Fibroblast of skin of abdomen (primary cell): ENCODE measurements around the gene UBE2E2.

Experiments used
- DNase-seq: peaks from one replicate; pipeline ENCODE4 v3.0.0-alpha.2; 2013

UBE2E2 gene

DNA sequence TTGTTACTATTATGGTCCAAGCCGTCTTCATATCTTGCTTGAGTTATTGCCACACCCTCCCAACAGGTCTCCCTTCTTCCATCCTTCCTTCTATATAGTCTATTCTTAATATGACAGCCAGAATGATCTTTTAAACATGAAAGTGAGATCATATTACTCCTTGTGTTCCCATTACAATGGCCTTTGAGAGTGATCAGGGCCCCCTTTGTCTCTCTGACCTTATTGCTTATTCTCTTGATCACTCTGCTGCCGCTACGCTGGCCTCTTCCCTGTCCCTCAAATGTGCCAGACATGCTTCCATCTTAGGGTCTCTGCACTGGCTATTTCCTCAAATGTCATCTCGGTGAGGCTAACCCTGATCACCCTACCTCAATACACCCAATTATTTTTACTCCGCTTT, 38.1 kb downstream of the UBE2E2 start:
- no peak for DNase-seq

GRCh38 chr3:23242106-23242505, 39.0 kb downstream of the UBE2E2 start:
- no peak for DNase-seq

- DNase-seq: no peak
Measured at GRCh38 chr3:23244324-23245041, 41.4 kb downstream of the UBE2E2 start.

GRCh38 chr3:23246651-23247050, 43.5 kb downstream of the UBE2E2 start:
- DNase-seq: no peak

DNA sequence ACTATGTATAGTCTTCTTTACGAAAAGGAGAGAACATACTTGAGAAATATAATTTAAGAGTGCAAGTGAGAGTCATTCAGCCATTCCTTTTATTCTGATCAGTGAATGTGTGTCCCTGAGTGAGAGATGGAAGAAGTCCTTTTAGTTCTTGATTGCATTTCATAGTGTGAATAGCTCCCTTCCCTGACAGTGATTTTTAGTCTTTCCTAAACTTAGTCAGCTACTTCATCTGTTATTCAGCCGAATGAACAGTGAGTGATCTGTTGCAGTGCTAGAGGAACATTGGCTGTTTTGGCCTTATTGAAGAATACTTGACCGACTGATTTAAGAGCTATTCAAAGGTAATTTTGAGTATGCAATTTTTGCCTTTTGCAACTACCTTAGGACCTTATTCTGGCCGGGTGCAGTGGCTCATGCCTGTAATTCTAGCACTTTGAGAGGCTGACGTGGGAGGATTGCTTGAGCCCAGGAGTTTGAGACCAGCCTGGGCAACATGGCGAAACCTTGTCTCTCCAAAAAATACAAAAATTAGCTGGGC, 45.5 kb downstream of the UBE2E2 start:
- no peak for DNase-seq

DNA sequence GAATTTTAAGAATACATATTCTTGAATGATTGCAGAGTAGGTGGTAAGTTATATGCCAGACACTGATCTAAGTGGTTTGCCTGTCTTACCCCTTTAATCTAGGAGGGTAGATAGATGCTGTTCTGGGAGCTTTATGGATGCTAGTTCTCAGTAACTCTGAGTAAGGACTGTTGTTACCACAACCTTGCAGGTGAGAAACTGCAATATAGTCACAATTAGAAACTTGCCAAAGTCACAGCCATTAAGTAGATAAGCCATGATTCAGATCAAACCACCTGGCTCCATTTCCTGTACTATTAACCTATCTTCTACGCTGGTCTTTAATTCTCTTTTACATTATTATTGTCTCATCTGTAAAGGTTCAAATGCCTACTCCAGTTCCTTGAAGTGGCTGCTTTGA, 46.8 kb downstream of the UBE2E2 start:
- DNase-seq: no peak

- peak; percentile 52 for DNase-seq
Measured at GRCh38 chr3:23252122-23252521, 49.0 kb downstream of the UBE2E2 start.

- no peak for DNase-seq
Measured at GRCh38 chr3:23253214-23253613, 50.1 kb downstream of the UBE2E2 start.

GRCh38 chr3:23254282-23254681, 51.2 kb downstream of the UBE2E2 start:
- DNase-seq: no peak

DNA sequence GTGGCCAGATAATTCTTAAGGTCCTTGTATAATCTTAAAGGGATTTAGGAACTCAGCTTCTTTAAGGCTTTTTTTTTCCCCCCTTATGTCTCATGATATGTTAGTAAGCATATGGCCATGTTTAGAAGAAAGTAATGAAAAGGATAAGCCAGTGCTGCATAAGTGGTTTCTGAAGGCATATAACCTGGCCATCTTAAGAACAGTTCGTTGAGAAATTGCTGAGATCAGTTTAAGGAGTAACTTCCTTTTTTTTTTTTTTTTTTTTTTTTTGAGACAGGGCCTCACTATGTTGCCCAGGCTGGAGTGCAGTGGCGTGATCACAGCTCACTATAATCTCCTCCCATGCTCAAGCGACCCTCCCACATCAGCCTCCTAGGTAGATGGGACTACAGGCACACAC, 51.7 kb downstream of the UBE2E2 start:
- no peak for DNase-seq

DNA sequence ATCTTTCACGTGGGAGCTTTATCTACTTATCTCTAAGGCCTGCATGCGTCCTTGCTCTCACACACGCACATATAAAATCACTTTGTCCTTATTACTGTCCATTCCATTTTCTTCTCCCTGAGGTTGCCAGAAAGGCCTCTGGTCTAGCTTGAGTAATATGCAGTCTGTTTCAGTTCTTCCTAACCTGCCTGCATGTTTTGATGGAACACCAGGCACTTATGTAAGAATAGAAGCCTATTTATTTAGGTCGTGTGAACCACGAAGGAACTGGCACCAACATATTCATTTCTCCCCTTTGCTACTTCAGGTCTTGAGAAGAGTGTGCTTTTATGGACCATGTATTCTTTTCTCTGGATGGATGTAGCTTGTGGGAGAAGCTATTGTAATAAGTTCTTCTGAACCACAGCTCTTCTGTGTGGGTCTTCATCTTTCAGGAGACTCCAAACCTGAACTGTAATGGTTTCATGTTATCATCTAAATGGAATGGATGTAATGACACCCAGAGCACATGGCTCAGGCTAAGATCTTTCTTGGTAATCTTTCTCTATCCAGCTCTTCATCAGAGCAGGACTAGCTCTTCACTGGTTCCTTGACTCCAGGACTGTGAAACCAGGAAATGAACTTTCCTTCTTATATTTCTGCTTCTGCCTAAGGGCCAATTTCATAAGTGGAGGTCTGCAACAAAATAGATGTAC, 53.8 kb downstream of the UBE2E2 start:
- peak; percentile 9 for DNase-seq

- peak; percentile 20 for DNase-seq
Measured at GRCh38 chr3:23258110-23258509, 55.0 kb downstream of the UBE2E2 start.

DNA sequence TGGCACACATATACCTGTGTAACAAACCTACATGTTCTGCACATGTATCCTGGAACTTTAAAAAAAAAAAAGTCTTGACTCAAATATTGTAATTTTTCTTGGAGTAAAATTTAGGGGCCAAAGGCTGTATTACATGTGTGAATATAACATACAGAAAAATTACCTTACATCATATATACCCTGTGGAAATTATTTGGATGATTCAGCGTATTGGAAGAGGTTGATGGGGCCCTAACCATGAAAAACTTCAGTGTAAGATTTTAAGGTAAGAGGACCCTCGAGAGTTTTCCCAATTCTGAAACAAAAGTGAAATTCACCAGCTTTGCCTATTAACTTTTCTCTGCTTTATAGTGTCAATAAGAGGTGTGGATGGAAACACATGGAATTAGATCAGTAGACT, 56.4 kb downstream of the UBE2E2 start:
- no peak for DNase-seq

- DNase-seq: peak; percentile 29
Measured at GRCh38 chr3:23262766-23263165, 59.6 kb downstream of the UBE2E2 start.

- peak; percentile 54 for DNase-seq
Measured at GRCh38 chr3:23263796-23264195, 60.7 kb downstream of the UBE2E2 start.

DNA sequence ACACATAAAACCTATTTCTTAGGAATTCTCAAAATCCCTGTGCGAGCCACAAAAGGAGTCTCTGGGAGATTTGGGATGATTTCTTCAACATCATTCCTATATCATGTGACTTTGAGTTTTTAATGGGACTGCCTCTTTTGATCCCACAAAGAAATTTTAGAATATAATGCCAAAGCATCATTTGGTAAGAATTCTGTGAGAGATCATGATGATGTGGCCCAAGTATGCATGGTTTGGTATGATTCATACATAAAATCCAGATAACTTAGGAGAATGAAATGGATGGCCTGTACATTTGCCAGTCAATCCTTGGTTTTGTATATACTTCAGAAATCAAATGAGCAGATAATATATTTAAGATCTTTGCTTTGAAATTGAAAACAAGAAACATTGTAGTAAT, 61.3 kb downstream of the UBE2E2 start:
- peak; percentile 89 for DNase-seq

DNA sequence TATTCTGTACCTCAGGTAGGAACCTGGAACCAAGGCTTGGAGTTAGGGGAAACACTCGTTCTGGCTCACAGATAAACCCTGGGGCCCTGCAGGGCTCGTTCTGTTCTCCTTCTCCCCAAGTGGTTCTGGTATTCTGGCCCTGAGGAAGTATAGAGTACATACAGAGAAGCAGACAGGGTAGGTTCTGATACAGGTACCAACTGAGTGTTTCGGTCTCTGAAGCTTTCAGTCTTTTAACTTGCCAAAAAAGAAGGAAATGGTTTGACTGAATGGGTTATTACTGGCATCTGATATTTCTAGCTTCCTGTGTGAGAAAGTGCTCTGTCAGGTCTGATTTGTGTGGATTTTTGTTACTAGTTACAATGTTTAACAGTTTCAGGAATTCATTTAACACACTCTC, 67.3 kb downstream of the UBE2E2 start:
- no peak for DNase-seq

GRCh38 chr3:23271876-23272741, 69.0 kb downstream of the UBE2E2 start:
- DNase-seq: no peak

DNA sequence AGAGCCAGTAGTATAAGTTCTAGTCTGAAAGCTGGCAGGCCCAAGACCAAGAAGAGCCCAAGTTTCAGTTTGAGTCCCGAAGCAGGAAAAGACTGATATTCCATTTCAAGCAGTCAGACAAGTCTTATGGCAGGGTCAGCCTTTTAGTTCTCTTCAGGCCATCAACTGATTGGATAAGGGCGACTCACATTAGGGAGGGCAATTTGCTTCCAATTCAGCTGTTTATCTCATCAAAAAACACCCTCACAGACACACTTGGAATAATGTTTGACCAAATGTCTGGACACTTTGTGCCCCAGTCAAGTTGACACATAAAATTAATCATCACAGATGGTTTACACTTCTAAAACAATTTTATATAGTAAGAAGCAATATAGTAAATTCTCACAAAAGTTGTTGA, 69.7 kb downstream of the UBE2E2 start:
- DNase-seq: no peak

DNA sequence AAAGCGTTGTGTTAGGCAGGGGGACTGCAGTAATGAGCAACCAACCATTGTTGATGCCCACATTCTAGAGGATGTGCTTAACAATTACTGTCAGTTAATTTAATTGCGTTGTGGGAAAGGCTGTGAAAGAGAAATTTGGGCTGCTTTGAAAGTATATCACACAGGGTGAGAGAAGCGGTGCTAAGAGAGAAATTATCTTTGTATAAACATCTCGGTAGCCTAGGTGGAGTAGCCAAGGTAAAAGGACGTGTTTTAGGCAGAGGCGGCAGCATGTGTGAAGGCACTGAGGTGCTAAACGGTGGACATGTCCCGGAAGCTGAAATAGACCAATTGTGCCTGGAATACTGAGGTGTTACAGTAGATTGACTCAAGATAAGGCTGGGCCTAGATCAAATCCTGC, 71.9 kb downstream of the UBE2E2 start:
- no peak for DNase-seq

DNA sequence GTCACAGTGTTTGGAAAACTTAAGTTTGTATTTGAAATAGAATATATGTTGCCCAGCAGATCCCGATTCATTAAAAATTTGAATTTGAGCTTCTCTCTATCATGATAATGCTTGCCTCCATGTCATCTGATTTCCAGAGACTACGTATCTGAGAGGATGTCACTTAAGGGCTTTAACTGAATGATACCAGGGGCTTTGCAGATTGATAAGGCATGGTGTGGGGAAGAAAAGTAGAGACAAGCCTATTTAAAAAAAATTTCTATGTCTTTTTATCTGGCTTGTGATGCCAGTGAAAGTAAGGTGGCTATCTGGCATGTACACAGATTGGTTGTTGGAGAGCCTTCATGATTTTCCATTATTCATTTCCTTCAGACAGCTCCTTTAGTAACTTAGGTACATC, 72.7 kb downstream of the UBE2E2 start:
- no peak for DNase-seq

DNA sequence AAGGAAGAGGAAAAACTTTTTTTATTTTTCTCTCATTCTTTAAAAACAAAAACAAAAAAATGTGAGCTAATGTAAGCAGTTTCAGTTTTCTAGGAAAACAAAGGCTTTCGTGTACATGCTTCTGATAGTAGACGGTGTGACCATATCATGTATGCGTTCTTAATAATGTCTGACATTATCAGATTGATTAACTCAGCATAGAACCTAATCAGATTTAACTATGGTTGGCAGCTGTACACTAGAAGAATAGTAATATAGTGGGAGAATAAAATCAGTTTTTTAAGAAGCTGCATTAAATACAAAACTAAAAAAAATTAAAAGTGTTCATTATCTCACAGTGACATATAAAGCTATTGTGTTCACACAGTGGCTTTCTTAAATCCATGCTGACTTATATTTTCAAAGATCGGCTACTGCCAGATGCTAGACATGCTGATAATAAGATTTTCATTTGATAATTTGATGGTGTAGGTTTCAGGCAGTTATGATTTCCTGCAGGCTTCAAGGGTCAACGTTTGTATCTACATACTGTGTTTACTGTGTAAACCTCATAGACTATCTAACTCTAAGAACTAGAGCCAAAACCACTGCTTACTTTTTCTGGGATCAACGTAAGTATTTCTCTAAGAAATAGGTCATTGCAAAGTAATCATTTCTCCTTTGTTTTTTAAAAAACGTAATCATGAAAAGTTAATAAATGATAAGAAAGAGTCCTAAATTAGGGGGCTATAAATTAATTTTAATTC, 74.0 kb downstream of the UBE2E2 start:
- no peak for DNase-seq
